Right ventricle myocardium inferior (tissue), 1 donor: ENCODE measurements around the gene ATP6V1F. TPM values are rescaled to one million over a fixed set of nuclear protein-coding genes. Genes with fewer than 3 reads are reported as not detected.

Experiments used
- ATAC-seq: fragments of 200-7000 bp; cut with Tn5 transposase; one replicate; pipeline ENCODE4 v1.9.1; 2020; ENCODE audit warnings: mild to moderate bottlenecking, moderate library complexity
- DNase-seq: peaks from one replicate; pipeline ENCODE4 v3.0.0; 2021; ENCODE audit errors: missing footprints
- intact Hi-C: fragments of 100-400 bp; cut with DNase I; formaldehyde crosslinking; loops from one replicate; pipeline ENCODE4 v1.11.0; 2022
- total RNA-seq: library from RNA; stranded (reverse); fragmentation: NEBNext Ultra II Directional; extraction: Animal tissue kit (Norgen Biotek cat#: 25700); gene quantifications from one replicate; pipeline ENCODE4 v1.2.1, GENCODE V29; 2021
- donor health status: DM: no; HTN: yes; CAD: no; lungs with severe emphysema.

The ATP6V1F gene
- total RNA-seq, 1 donor from 2014 or later = 128 TPM

DNA sequence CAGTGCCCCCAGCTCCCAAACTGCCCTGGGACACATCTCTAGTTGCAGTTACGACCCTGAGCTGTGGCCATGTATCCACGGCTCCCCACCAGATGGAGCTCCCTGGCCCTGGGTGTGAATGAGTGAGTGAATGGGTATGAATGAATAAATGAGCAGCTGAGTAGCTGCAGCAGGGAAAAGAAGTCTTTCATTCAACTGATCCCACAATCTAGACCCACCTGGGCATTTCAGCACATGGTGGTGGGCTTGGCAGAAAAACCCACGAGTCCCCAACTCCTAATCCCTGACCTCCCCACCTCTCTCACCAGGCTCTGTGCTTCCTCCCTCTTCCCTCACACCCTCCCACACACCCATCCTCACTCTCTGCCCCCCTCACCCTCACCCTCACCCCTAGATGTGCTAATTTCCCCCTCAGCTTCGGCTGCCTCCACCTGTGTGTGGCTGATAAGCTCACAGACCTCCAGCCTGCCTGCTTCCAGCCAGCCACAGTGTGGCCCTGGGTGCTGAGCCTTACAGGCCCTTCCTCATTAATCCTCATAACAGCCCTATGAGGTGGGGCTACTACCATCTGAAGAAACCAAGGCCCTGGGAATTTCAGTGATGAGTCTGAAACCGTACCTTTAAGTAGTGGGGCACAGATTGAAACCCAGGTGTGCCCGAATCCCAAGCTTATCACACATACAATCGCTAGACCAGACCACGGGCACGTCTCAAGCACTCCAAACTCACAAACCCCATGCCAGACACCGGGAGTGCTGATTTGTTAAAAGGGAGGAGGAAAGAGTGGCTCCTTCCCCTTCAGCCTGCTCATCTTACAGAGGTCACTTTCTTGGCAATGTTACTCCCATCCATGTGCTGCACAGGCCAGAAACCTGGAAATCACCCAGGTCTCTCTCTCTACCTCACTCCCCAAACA is 2.2 kb upstream of the ATP6V1F start:
- intact Hi-C loops = loop anchor here (2.0 to 5.0 kb wide), 2 partner anchors 28 to 123 kb away; partner anchors contain the start of gene CALU

GRCh38 chr7:128861957-128862570 is 592 bp upstream of the ATP6V1F start:
- intact Hi-C loops = loop anchor here (2.0 to 5.0 kb wide), 2 partner anchors 29 to 125 kb away; partner anchors contain the start of gene CALU
- ATAC-seq = no peak
- DNase-seq = no peak

More for the DNA sequence above, 2.2 kb upstream of the ATP6V1F start:
- no peak for DNase-seq
- no peak for ATAC-seq

GRCh38 chr7:128863433-128863989 is 855 bp downstream of the ATP6V1F start:
- ATAC-seq = no peak
- no peak for DNase-seq
- intact Hi-C loops = loop anchor here (5.0 kb wide), 1 partner anchor 126 kb away; the partner anchor contains the start of gene CALU

GRCh38 chr7:128865303-128865702 is 2.6 kb downstream of the ATP6V1F start:
- intact Hi-C loops = no loop called here
- DNase-seq (no peak), ATAC-seq (no peak)

DNA sequence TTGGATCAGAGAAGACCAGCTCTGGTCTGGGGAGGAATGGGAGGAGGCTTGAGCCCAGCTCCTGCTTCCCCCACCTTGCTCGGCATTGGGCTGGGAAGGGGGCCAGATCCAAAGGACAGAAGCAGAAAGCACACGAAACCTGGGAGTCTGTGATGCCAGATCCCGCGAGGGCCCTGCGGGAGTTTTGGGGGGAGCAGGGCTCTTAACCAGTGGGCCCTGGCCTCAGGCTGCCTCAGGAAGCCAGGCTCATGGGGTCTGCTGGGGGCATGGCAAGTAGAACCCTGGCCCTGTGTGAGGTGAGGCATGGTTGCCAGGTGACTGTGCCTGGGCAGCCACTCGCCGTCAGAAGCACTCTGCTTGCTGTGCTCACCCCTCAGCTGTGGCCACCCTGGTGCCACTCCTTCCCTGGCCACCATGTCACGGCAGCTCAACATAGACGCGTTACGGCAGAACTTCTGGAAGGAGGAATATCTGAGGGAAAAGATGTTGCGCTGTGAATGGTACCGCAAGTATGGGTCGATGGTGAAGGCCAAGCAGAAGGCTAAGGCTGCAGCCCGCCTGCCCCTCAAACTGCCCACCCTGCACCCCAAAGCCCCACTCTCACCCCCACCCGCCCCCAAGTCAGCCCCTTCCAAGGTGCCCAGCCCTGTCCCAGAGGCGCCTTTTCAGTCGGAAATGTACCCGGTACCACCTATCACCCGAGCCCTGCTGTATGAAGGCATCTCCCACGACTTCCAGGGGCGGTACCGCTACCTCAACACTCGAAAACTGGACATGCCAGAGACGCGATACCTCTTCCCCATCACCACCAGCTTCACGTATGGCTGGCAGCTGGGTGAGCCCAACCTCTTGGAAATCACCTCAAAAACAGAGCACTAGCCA is 3.6 kb downstream of the ATP6V1F start:
- no peak for ATAC-seq
- no peak for DNase-seq
- intact Hi-C loops = no loop called here

GRCh38 chr7:128867241-128867640 is 4.6 kb downstream of the ATP6V1F start:
- intact Hi-C loops = no loop called here
- DNase-seq = no peak
- ATAC-seq = no peak

DNA sequence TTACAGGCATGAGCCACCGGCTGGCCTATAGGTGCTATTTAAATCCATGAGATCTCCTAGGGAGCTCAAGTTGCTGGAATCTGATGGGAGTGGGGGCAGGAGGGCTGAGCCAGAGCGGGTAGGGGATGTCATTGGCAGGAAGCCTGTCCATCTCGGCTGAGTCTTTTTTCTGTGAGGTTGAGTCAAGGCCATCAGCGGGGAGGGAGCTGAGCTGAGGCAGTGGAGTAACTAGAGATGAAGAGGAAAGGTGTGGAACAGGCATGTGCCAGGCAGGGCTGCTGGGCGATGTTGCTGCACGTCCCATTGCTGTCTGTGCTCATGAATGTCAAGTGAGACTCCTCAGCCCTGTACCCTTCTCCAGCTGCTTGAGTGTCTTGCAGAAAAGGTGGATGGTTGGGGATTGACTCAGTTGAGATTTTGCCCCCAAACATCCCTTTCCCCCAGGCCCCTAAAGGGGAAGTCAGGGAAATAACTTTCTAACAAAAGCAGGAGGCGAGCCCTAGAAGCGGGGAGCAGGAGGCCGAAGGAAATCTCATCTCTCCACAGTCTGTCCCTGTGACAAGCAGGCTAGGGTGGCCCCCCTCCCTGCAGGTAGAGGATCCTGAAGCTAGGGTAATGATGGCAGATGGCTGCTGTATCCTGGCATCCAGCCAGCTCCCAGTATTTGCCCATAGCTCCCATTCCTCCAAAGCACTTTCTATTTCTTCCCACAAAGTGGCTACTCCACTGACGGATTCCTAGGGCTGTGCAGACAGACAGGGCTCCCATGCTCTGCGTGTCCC is 5.4 kb downstream of the ATP6V1F start:
- intact Hi-C loops = no loop called here
- ATAC-seq = no peak

DNA sequence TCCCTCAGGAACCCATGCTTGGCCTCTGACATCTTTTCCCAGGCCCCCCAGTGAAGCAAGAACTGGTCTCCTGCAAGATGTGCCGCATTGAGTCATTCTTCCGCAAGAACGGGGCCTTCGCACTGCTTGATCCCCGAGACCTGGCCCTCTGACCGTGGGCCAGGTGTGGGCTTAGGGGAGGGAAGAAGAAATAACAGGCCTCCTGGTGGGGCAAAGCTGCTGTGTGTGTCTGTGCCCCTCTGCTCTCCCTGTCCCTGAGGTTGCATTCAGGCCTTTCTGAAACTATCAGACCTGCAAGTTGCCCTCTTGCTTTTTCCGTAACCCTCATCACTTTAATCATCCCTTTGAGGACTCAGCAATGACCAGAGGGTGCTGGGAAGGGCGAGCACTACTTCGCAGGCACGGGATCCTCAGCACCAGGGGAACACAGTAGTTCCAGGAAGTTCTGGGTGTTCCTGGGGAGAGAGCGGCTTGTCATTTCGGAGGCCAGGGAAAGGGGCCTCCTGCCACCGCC is 6.0 kb downstream of the ATP6V1F start:
- intact Hi-C loops = no loop called here
- DNase-seq (no peak), ATAC-seq (peak; percentile 1)

More for the DNA sequence above, 5.4 kb downstream of the ATP6V1F start:
- no peak for DNase-seq

DNA sequence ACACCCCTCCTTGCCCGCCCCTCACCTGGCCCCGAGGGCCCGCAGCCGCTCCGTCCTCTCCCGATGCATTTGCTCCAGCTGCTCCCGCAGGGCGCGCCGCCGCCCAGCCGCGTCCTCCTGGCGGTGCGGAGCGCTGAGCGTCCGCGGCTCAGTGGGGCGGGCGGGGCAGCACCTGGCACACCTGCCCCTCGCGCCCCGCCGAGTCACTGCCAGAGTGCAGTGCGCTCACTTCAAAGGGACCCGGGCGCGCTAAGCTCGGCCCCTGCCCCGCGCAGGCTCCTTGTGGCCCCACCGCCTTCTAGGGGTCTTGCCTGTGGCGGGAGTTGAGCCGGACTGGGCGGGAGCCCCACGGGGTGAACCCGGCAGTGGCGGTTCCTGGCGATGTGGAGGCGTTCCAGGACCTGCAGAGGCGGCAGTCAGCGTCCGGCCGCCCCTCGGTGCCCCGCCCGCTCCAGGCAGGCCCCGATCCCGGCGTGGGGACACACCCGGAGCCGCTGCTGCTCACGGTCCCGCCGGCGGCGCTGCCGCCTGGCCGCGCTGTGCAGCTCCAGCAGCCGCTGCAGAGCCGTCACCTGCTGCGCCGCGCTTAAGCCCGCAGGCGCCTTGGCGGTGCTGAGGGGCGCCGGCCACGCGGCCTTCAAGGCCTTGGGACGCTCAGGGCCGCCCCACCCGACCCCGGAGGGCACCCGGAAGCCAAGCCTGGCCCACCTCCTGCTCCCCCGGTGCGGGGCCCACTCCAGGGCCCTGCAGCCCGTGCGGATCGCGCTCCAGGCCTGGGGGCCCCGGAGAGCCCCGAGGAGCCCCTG is 6.7 kb downstream of the ATP6V1F start:
- intact Hi-C loops = no loop called here
- ATAC-seq (peak; percentile 86), DNase-seq (no peak)

- no peak for DNase-seq
- intact Hi-C loops = no loop called here
- ATAC-seq = no peak
Measured at GRCh38 chr7:128869944-128870285, 7.3 kb downstream of the ATP6V1F start.

DNA sequence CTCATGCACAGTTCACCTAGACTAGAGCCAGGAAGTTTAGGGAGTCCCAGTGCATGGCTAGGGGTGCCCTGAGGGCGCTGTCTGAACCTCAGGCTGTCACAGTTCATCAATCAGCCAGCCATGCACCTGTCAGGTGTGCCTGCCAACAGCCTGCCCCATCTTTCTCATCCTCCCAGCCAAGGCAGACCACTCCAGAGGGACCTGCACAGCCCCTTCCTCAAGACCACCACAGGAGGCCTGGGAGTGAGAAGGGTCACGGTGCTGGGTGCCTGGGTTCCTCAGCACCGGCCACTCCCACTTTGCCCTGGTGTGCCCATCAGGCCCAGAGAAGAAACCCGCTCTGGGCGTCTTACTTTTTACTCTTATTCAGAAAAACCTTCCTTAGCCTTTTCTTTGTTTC is 8.4 kb downstream of the ATP6V1F start:
- intact Hi-C loops = no loop called here
- ATAC-seq = no peak
- no peak for DNase-seq

GRCh38 chr7:128872394-128872824 is 9.8 kb downstream of the ATP6V1F start:
- intact Hi-C loops = no loop called here
- ATAC-seq (no peak), DNase-seq (no peak)

GRCh38 chr7:128873234-128873633 is 10.6 kb downstream of the ATP6V1F start:
- intact Hi-C loops = no loop called here
- no peak for DNase-seq
- ATAC-seq = no peak

GRCh38 chr7:128874140-128875031 is 11.7 kb downstream of the ATP6V1F start:
- peak; percentile 61 for DNase-seq
- ATAC-seq = no peak
- intact Hi-C loops = no loop called here

- ATAC-seq (no peak), DNase-seq (peak; percentile 23)
- intact Hi-C loops = no loop called here
Measured at GRCh38 chr7:128875523-128875948, 12.9 kb downstream of the ATP6V1F start.

GRCh38 chr7:128876127-128876526 is 13.5 kb downstream of the ATP6V1F start:
- intact Hi-C loops = no loop called here
- DNase-seq (no peak), ATAC-seq (no peak)
